Daoy (cell line): ENCODE results near the gene SLC29A3. TPM values are rescaled to one million over a fixed set of nuclear protein-coding genes. Genes with fewer than 3 reads are reported as not detected.
"Not testable (repeated sequence)": the region's sequence is repeated elsewhere in the genome, so short reads cannot be mapped to it uniquely, and the experiment has no call there.

Experiments
- DNase-seq: peaks from one replicate; pipeline ENCODE4 v3.0.0-alpha.2; 2015; ENCODE audit warnings: low read depth
- total RNA-seq: library from RNA; depleted of rRNA; stranded (reverse); fragments of >200 nt; shearing (Covaris generic); gene quantifications from 2 replicates; pipeline ENCODE4 v1.2.3, GENCODE V29; 2014; rRNA removed

Gene SLC29A3
- total RNA-seq, result 0.63 and 1.3 TPM in 2 replicates

DNA sequence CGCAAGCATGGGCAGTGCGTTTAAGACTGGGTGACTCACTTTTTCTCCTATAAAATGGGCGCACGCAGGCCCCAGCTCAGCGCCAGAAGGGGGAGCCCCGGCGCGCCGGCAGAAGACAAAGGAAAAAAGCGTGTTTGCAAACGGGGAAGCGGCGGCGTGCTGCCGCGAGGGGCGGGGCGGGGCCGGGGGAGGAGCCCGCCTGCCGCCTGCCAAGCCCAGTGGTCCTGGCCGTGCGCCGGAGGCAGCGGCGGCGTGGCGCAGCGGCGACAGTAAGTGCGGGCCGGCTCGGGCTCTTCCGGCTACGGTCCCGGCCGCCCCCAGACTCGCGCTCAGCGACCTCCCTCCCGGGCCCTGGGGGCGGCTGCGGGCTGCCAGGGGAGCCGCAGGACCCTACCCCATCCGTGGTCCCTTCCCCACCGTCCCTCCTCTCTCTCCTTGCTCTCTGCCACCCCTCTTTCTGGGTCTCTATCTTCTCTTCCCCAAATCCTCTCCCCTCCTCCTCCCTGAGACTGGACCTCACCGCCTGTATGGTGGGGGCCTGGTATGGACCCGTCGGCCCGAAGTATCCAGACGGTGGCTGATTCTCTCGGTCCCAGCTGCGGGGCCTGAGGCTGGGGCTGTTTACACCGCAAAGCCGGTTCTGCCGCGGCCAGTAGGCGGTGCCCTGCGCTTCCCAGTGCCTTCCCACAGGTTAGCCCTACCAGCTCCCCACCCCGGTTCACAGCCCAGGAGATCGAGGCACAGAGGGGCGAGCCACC lies at the start of gene SLC29A3:
SLC29A3 (plus strand) TSS at position 218 of the 758 bp plus-strand sequence; CDS start at position 269, 51 bp downstream.
- DNase-seq, result peak; percentile 88

DNA sequence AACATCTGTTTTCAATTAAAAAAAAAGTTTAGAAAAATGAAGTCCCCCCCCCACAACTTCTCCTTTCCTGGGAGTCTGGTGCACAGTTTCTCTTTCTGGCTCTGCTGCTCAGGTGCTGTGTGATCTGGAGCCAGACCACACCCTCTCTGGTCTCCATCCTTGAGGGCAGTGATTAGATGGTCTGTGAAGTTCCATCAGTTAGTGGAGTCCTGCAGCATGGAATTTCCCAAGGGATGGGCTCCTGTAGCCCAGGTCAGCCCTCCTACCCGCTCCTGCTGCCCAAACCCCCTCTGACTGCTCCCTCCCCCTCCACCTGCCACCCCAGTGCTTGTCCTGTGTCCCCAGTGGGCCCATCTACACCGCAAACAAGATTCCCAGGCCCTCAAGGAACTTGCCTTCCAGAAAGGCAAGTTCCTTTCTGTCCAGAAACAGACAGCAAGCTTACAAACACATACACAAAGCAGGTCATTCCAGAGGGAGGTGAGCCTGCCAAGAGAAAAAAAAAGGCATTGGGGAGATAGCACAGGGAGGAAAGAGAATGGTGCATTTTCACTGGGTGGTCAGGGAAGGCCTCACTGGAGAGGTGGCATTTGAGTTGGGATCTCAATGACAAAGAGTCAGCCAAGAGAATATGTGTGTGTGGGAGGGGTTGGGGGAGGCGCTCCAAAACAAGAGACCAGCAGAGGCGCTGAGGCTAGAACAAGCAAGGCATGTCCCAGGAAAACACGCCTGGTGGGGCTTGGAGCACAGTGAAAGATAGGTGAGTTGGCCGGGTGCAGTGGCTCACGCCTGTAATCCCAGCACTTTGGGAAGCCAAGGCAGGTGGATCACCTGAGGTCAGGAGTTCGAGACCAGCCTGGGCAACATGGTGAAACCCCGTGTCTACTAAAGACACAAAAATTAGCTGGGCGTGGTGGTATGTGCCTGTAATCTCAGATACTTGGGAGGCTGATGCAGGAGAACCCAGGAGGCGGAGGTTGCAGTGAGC lies 49.5 kb upstream of the SLC29A3 start:
- DNase-seq, result no peak

DNA sequence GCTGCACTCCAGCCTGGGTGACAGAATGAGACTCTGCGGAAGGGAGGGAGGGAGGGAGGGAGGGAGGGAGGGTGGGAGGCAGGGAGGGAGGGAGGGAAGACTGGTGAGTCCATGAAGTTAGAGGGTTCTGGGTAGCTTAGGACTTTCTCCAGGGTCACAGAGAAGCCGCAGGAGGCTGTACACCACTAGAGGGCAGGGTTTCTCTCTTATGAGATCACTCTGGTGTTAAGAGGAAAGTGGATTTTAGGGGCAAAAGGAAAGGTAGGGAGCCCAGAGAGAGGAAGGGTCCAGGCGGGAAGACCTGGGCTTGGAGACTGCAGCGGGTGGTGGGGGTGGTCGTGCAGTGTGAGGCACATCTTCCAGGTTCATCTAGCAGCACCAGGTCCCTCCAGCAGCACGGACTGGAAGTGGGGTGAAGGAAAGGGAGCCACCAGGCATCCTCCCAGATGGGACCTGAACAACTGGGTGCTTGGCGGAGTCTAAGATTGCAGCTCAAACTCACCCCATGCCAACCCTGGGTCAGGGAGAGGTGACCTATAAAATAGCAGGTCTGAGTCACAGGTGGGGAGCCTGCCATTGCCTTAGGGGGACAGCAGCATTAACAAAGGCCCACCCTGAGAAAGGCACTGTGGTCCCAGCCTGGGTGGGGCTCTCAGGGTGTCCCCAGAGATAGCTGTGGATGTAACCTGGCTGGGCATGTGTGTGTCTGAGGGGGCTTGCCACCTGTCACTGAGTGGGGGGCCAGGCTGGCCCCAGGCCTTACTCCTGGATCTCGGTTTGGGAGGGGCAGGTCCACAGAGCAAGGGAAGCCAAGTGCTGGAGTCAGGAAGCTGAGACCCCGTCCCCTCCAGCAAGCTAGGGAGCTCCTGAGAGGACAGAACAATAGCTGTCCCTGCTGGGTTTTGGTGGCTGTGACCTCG lies 48.5 kb upstream of the SLC29A3 start:
- DNase-seq, result peak; percentile 61

DNA sequence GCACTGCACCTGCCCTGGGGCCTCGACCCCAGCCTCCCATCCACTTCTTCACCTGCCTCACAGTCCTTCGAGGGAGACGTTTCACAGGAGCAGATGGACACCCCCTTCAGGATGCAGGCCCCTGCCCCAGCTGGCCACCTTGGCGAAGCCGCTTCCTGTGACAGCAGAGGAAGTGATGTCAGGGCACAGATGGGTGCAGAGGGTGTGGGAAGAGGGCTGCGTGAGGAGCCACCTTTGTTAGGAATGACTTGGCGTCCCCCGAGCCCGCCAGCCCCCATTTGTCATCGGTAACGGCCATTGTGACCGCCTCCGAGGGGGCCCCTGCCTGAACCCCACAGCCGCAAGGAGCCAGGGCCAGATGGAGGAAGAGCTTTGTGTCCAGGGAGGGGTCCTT lies 47.4 kb upstream of the SLC29A3 start:
- DNase-seq, result peak; percentile 42

DNA sequence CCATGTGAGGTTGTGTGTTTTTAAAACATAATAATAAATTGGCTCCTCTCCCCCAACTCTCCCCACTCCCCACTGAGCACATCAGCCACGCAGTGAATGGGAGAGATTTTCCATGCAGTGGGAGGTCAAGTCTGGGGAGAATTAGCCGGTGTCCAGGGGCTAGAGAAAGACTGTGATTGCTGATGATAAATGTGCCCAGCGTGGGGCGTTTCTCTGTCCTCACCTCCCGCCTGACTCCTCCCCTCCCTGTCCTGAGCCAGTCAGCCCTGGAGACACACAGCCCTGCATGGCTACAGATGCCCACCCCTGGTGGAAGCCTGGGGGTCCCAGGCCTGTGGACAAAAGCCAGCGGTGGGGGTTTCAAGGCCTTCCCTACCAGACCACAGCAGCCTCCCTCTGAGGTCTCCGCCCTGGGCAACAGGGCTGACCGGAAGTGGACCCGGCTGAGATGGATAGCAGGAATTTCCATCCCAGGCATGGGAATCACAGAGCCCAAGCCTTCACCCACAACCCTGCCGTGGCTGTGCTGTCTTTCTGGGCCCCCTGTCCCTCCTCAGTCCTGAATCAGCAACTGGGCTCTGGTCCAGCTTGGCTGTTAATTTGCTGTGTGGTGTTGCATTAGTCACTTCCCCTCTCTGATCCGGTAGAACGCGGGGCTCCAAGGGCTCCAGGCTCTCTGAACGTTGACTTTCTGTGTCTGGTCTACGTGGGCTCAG lies 46.8 kb upstream of the SLC29A3 start:
- peak; percentile 83 for DNase-seq

DNA sequence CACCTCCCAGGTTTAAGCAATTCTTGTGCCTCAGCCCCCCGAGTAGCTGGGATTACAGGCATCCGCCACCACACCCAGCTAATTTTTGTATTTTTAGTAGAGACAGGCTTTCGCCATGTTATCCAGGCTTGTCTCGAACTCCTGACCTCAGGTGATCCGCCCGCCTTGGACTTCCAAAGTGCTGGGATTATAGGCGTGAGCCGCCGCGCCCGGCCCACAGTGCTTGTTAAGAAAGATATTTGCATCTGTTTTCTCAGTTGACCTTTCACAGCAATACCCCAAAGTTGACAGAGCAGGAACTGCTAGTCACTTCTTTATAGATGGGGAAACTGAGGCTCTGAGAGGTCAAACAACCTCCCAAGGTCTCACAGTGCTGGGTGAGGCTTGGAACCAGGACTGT lies 46.1 kb upstream of the SLC29A3 start:
- DNase-seq, result not testable (repeated sequence)

DNA sequence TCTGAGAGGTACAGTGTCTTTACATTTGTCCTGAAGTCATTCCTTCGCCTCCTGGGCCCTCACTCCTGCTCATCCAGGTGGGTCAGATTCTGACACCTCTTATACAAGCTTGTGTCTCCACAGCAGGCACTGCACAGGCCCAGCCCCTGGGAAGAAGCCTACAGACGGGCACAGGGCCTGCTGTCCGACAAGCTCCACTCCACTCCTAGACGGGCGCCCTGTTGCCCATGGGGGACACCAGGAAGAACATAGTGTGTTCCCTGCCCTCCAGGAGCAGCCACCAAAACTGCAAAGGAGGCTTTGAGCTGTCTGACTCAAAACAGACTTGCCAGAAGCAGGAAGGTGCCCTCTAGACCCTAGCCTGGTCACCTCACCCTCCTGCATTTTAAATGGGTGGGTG lies 45.6 kb upstream of the SLC29A3 start:
- no peak for DNase-seq

DNA sequence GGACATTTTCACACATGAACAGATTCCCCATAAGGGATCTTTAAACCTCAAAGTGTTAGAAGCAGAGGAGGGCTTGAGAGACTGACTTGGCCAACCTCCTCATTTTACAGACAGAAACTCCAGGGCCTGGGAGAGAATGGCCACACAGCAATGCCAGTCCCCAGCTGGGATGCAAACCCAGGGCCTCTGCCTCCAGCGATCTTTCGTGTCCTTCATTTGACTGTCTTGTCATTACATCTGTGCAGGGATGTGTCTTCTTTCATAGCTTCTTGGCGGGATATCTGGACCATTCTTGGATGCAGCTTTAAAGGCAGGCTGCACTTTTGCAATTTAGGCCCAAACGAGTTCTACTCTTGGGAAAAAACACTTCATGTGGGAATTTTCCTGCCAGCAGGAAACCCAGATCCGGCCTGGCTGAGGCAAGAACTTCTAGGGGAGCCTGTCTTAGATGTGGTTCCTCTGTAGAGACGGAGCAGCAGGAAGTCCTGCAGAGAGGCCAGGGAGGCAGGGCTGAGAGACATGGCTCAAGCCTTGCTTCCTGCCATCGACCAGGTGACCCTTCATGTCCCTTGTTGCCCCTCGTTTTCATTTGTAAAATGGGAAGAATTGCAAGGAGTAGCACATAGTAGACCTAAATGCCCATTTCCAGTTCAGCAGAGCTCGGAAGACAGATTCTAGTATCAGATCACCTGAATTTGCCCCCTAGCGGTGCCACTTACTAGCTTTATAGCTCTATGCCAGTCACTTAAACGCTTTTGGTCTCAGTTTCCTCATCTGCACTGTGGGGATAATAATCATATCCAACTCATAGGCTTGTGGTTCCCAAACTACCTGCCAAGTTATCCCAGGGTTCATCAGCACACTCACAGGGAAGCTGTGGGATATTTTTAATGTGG lies 43.9 kb upstream of the SLC29A3 start:
- DNase-seq, result no peak

DNA sequence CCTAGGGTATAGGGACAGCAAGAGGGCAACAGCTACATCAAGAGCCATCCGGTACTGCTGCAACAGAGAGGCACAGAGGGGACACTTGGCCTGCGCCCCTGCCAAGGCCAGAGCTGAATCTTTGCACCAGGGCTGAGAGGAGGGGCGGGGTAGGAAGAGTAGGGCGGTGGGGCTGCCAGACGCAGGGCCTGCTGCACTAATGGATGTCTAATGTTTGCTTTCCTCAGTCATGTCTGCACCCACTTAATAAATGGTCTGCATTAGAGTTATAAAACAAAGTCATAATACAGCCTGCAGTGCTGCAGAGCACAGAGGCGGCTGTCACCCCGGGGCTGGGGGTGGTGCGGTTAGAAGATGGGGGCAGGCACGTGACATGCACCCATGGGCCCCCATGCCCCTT lies 42.2 kb upstream of the SLC29A3 start:
- DNase-seq, result no peak

DNA sequence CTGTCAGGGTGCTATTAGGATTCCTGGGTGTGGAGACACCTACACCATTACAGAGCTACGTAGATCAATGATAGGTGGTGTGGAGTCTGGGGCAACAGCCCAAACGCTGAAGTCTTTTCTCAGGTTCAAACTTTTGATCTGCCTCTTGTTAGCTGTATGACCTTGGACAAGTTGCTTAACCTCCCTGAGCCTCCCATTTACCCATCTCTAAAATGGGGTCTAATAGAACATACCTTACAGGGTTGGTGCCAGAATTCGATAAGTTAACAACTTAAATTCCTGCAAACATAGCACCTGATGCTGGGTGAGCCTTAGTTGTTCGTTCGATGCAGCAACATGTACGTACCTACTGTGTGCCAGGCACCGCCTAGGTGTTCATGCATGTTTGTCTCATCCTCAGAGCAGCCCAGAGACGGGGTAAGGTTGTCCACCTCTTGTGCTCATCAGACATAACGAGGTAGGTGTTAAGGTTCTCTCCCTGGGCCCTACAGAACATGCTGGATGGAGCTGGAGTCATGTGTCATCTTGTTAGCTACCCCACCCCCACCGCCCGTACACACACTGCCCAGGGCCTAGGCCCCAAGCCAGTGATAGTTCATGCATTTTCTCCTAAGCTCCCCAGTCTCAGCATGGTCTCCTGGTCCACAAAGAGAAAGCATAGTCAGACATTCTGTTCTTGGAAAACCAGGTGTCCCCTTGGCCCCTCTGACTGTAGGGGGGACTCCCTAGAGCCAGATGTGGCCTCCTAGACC lies 41.0 kb upstream of the SLC29A3 start:
- no peak for DNase-seq

DNA sequence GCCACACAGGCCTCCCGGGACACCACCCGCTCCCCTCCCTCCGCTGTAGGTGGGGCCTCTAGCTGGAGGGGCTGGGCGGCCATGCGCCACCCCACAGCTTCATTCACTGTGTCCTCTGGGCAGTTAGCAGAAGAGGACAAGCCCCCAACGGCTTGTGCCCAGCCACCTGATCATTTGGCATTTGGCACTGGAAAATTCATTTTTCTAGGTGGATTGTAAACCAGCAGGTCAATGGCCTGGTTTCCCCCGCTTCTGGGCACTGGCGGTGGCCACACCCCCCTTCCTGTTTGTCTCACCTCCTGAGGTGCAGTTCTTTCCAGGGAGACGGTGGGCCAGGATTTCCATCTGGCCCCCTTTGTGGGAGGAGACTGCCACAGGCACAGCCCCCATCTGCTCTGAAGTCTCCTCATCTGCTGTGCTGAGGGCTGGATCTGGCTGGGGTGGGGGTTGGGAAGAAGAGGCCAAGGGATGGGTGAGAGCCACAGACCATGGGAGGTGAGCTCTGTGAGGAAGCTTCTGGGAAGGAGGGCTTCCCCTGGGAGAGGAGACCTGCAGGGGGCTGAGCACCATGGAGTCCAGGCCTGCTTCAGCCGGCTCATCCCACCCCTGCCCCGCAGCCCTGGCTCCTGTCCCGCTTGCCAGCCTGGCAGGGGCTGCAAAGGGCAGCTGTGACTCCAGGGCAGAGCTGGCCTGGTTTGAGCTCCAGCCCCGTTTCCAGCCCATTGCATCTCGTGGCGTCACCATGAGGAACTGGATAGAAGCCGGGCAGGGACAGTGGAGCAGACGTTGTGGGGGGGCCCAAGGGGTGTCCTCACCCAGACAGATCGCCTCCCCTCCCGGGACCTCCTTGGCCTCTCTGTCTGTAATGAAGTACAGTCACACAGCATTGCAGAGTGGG lies 40.1 kb upstream of the SLC29A3 start:
- DNase-seq, result no peak

DNA sequence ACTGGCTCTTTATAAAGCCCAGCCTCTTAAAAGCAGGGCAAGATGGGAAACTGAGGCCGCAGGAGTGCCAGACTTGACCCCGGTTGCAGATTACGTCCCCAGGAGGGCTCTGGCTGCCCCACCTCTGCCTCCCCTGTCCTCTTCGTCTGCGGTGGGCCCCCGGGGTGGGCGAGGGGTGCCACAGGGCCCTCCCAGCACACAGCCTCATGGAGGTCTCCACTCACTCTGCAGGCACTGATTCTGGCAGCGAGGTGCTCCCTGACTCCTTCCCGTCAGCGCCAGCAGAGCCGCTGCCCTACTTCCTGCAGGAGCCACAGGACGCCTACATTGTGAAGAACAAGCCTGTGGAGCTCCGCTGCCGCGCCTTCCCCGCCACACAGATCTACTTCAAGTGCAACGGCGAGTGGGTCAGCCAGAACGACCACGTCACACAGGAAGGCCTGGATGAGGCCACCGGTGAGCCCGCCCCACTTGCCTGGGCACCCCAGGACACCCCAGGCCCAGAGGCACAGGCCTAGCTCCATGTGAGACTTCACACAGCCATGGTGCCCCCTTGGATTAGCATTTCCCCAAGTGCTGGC lies 39.4 kb upstream of the SLC29A3 start:
- no peak for DNase-seq

DNA sequence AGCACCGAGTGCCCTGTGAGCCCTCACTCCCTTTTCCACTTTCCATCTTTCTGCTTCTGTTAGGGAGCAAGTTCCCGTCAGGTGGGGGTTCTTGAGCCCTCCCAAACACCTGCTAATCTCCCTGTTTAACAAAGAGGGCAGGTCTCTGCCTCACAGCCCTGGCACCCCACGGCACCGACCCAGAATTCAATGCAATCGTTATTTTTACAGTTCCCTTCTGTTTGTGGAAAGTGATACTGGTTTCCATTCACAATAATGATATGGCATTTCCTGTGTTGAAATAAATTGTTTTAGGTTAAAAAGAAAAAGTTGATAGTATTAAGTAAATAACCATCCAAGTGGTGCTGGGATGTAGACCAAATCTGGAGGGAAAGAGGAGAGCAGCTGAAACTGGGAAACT lies 38.8 kb upstream of the SLC29A3 start:
- no peak for DNase-seq

DNA sequence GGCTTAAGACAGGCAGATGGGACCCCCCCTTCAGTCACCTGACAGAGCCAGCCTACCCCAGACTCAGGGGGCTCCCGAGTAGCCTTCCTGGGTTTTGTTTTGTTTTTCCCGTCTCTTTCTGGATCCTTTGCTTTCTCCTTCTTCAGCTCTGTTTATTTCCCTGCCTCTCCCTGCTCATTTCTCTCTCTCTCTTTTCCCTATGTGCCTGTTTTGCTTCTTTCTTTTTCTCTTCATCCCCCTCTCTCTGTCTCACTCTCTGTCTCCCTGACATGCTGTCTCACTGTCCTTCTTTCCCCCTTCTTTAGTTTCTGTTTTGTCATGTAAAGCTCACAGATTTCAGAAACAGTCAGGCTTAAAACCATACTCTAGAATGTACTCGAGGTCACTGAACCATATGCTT lies 38.2 kb upstream of the SLC29A3 start:
- DNase-seq, result no peak

DNA sequence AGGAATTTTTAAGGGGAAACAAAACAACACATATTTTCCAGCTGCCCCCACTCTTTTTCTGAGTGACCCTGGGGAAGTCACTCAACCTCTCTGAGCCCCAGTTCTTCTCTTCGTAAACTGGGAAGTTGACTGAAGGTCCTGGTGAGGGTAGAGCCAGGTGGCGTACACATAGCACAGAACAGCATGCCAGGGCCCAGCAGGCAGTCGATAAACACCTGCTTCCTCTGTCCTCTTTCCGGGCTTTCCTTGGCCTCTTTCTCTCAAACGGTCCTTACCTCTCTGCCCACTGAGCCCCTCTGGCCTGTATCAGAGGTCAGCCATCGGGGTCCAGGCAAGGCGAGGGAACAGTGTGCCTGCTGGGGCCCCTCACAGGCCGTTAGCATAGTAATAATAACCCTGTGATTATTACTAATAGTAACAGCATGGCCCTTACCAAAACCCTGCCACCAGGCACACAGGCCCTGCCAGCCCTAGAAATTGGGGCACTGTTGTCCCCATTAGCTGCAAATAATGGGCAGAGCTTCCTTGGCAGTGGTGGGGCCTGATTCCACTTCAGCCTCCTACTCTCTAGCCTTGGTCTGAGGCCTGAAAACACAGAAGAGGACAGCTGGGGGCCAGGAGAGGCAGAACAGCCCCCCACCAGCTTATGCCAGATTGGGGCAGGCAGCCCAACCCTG lies 37.3 kb upstream of the SLC29A3 start:
- DNase-seq, result no peak

DNA sequence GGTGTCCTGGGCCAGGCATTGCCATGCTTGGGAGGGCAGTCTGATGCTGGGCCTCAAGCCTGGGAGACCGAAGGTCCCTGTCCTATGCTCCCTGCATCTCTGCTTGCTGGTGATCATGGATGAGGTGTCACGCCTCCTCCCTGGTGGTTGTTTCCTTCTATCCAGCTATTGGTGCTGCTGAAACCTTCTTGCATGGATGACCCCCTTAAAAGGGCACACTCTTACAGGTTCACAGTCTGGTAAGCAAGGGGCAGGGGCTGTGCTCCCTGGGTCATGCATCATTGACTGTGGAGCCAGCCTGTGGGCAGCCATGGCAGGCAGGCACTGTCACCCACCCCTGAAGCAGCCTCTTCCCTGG lies 36.8 kb upstream of the SLC29A3 start:
- no peak for DNase-seq

DNA sequence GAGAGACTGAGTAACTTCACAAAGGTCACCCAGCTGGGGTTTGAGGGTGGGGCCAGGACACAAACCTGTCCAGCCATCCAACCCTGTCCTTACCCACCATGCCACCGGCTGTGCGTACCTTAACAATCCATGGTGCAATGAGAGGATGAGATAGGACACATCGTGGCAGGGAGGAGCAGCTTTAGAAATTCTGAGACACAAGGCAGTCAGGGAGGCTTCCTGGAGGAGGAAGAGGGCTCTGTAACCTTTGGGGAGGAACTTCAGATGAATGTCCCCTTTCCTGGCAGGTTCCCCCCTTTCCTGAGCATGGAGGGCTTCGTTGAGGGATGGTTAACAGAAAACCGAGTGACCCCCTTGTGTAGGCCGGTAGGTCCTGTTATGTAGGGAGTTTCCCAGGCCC lies 35.6 kb upstream of the SLC29A3 start:
- DNase-seq, result no peak
